PC-3 (cell line): ENCODE measurements around the gene CDK5RAP2.

Experiments used
- EZH2 ChIP-seq: fragments of 300-600 bp; sonication (generic); IDR thresholded peaks from one replicate; pipeline ENCODE4 v1.6.1; 2017; ENCODE audit warnings: antibody characterized with exemption, mild to moderate bottlenecking, low read length; ENCODE audit not compliant: unreplicated experiment
- EZH2phosphoT487 ChIP-seq: fragments of 300-600 bp; sonication (generic); IDR thresholded peaks from 2 replicates; pipeline ENCODE4 v1.6.1; 2018; ENCODE audit warnings: mild to moderate bottlenecking, antibody characterized with exemption, low read length, borderline replicate concordance
- TF ChIP-seq, protein P1 (sequence below): fragments of 300-600 bp; sonication (generic); conservative IDR thresholded peaks from 2 replicates; pipeline ENCODE4 v1.5.1; 2017; ENCODE audit warnings: antibody characterized with exemption, low read depth, mild to moderate bottlenecking, low read length

DNA sequence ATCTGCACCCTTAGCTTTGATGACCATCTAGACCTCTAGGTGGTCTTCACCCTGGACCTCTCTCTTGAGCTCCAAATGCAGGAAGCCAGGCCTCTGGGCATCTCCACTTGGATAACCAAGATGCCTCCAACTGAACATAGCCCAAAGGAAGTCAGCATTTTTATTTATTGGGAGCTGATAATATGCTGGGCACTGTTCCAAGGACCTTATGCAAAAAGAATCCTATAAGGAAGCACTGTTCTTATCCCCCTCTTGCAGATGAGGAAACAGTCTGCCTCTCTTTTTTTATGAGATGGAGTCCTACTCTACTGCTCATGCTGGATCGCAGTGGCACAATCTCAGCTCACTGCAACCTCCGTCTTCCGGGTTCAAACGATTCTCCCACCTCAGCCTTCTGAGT lies 219.9 kb downstream of the CDK5RAP2 start:
- no peak for TF ChIP-seq EZH2
- TF ChIP-seq, protein P1, sequence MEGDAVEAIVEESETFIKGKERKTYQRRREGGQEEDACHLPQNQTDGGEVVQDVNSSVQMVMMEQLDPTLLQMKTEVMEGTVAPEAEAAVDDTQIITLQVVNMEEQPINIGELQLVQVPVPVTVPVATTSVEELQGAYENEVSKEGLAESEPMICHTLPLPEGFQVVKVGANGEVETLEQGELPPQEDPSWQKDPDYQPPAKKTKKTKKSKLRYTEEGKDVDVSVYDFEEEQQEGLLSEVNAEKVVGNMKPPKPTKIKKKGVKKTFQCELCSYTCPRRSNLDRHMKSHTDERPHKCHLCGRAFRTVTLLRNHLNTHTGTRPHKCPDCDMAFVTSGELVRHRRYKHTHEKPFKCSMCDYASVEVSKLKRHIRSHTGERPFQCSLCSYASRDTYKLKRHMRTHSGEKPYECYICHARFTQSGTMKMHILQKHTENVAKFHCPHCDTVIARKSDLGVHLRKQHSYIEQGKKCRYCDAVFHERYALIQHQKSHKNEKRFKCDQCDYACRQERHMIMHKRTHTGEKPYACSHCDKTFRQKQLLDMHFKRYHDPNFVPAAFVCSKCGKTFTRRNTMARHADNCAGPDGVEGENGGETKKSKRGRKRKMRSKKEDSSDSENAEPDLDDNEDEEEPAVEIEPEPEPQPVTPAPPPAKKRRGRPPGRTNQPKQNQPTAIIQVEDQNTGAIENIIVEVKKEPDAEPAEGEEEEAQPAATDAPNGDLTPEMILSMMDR, result no peak
- TF ChIP-seq EZH2phosphoT487, result no peak
